Skeletal muscle tissue (tissue), 4 donors: Measurements from ENCODE around the gene LCN15. TPM values are rescaled to one million over a fixed set of nuclear protein-coding genes. Genes with fewer than 3 reads are reported as not detected.
"Not testable (repeated sequence)": the region's sequence is repeated elsewhere in the genome, so short reads cannot be mapped to it uniquely, and the experiment has no call there.

ENCODE experiments used
- H3K27ac ChIP-seq: one replicate; pipeline ENCODE4 v1.7.0; 2013; ENCODE audit warnings: mild to moderate bottlenecking, low read depth, low read length, inconsistent platforms
- H3K27me3 ChIP-seq, 3 donors: one replicate each; pipeline ENCODE4 v1.7.0; 2013; ENCODE audit warnings: low read length in 3 of 3; ENCODE audit not compliant: control insufficient read depth in 3 of 3, insufficient read depth in 3 of 3
- H3K36me3 ChIP-seq, 3 donors: one replicate each; pipeline ENCODE4 v1.7.0; 2013; ENCODE audit warnings: low read length in 3 of 3; ENCODE audit not compliant: control insufficient read depth in 3 of 3, insufficient read depth in 3 of 3
- H3K4me1 ChIP-seq, 3 donors: one replicate each; pipeline ENCODE4 v1.7.0; 2013; ENCODE audit warnings: low read length in 3 of 3, mild to moderate bottlenecking in 3 of 3; ENCODE audit not compliant: control insufficient read depth in 3 of 3, insufficient read depth in 3 of 3
- H3K4me3 ChIP-seq, 3 donors: one replicate each; pipeline ENCODE4 v1.7.0; 2013; ENCODE audit warnings: low read length in 3 of 3
- H3K9ac ChIP-seq, 3 donors: one replicate each; pipeline ENCODE4 v1.7.0; 2013; ENCODE audit warnings: low read length in 3 of 3, mild to moderate bottlenecking in 3 of 3, moderate library complexity in 2 of 3, low read depth in 1 of 3
- H3K9me3 ChIP-seq, 3 donors: one replicate each; pipeline ENCODE4 v1.7.0; 2013; ENCODE audit warnings: low read length in 3 of 3; ENCODE audit not compliant: control insufficient read depth in 3 of 3
- total RNA-seq: library from RNA; depleted of rRNA; stranded (reverse); fragments of >200 nt; gene quantifications from one replicate; pipeline ENCODE4 v1.2.3, GENCODE V29; 2014
- donor health status: Osteomylitis.

The LCN15 gene
- total RNA-seq, 1 donor from 2014 or later, result not detected

GRCh38 chr9:136763649-136764035 lies 676 bp downstream of the LCN15 start:
- H3K4me3 ChIP-seq, result no peak overlapping the region
- no peak overlapping the region for H3K9ac ChIP-seq
- H3K9me3 ChIP-seq, result no peaks in the 10 kb centered on the region
- peaks cover 0 to 4% (median 4%) of the 10 kb centered on the region in 3 donors for H3K4me1 ChIP-seq
- H3K27ac ChIP-seq, result no peak overlapping the region
- no peaks in the 10 kb centered on the region for H3K36me3 ChIP-seq
- peaks cover 9 to 18% (median 12%) of the 10 kb centered on the region in 3 donors for H3K27me3 ChIP-seq

DNA sequence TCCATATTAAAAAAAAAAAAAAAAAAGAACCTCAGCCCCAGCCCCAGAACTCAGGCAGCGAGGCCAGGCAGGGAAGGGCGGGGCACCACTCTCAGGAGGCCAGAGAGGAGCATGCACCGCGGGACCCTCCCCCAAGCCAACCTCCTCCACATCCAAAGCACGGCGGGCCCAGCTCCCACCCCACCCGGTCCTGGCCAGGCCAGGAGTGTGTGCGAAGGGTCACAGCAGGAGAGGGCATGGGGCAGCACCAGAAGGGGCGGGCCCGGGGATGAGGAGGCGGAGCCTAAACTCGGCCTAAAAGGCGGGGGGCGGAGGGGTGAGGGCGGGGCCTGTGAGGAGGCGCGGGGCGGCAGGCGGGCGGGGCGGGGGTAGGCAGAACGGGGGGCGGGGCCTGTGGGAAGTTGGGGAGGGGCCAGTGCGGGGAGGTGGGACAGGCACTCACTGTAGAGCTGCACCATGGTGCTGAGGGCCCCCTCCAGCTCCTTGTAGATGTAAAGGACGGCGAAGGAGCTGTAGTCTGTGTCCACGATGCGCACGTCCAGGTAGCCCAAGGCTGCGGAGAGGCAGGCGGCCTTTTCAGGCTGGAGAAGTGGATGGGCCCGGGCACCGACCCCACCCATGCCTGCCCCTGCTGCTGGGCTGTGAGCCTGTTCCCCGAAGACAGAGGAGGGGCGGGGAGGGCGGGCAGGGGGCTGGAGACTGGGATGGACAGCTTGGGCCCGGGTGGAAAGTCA lies 1.2 kb downstream of the LCN15 start:
- Histone ChIP-seq H3K9ac (no peak overlapping the region), H3K9me3 (no peaks in the 10 kb centered on the region), H3K27me3 (peaks cover 7 to 16% (median 11%) of the 10 kb centered on the region in 3 donors), H3K27ac (no peak overlapping the region), H3K4me3 (no peak overlapping the region), H3K36me3 (no peaks in the 10 kb centered on the region), H3K4me1 (peaks cover 4 to 9% (median 6%) of the 10 kb centered on the region in 3 donors)

DNA sequence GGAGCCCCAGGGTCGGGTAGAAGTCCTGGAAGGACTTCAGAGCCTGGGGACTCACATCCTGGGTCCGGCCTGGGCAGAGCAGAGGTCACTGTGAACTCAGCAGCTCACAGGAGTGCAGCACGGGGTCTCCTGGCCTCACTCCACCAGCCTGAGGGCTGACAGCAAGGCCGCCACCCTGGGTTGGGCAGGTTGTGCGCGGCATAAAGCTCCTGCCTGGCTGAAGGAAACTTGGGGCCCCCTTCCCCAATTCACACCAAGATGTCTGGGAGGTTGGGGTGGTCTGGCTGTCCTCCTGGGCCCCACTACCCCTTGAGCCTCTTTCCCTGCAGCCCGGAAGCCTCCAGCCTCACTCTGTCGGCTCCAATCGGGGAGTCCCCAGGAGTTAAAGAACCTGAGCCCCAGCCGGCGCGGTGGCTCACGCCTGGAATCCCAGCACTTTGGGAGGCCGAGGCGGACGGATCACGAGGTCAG lies 2.1 kb downstream of the LCN15 start:
- Histone ChIP-seq H3K9me3 (no peaks in the 10 kb centered on the region), H3K9ac (no peak overlapping the region), H3K27me3 (peaks cover 2 to 12% (median 6%) of the 10 kb centered on the region in 3 donors), H3K27ac (no peak overlapping the region), H3K4me1 (peaks cover 10 to 17% (median 15%) of the 10 kb centered on the region in 3 donors), H3K4me3 (no peak overlapping the region), H3K36me3 (no peaks in the 10 kb centered on the region)

GRCh38 chr9:136761545-136761981 lies 2.8 kb downstream of the LCN15 start:
- no peaks in the 10 kb centered on the region for H3K9me3 ChIP-seq
- no peaks in the 10 kb centered on the region for H3K36me3 ChIP-seq
- H3K4me1 ChIP-seq, result peaks cover 13 to 21% (median 17%) of the 10 kb centered on the region in 3 donors
- H3K27ac ChIP-seq, result no peak overlapping the region
- no peak overlapping the region for H3K4me3 ChIP-seq
- H3K27me3 ChIP-seq, result peaks cover 2 to 12% (median 6%) of the 10 kb centered on the region in 3 donors
- no peak overlapping the region for H3K9ac ChIP-seq

DNA sequence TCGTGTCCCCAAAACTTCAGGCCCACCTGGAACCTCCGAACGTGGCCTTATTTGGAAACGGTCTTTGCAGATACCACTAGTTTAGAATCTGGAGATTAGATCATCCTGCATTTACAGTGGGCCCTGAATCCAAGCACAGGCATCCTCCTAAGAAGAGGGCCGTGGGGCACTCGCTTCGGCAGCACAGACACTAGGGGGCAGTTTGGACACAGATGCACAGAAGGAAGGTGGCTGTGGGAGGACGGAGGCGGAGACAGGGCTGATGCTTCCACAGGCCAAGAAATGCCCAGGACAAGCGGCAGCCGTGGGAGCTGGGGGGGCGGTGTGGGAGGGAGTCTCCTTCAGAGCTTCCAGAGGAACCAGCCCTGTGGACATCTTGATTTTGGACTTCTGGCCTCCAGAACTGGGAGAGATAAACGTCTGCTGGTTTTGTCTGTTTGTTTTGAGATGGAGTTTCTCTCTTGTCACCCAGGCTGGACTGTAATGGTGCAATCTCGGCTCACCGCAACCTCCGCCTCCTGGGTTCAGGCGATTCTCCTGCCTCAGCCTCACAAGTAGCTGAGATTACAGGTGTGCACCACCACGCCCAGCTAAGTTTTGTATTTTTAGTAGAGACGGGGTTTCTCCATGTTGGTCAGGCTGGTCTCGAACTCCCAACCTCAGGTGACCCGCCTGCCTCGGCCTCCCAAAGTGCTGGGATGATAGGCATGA lies 3.3 kb downstream of the LCN15 start:
- not testable (repeated sequence) for H3K27ac ChIP-seq, H3K9ac ChIP-seq, H3K4me3 ChIP-seq, H3K36me3 ChIP-seq, H3K9me3 ChIP-seq
- Histone ChIP-seq H3K27me3 (peaks cover 2 to 12% (median 6%) of the 10 kb centered on the region in 3 donors), H3K4me1 (peaks cover 13 to 22% (median 16%) of the 10 kb centered on the region in 3 donors)

- Histone ChIP-seq H3K9ac (no peak overlapping the region), H3K4me3 (no peak overlapping the region), H3K27me3 (peaks cover 2 to 12% (median 6%) of the 10 kb centered on the region in 3 donors), H3K4me1 (peaks cover 13 to 22% (median 15%) of the 10 kb centered on the region in 3 donors), H3K27ac (no peak overlapping the region), H3K36me3 (no peaks in the 10 kb centered on the region), H3K9me3 (peaks cover 2 to 9% (median 8%) of the 10 kb centered on the region in 3 donors)
These were observed 3.9 kb downstream of the LCN15 start for GRCh38 chr9:136760424-136760823.

- H3K36me3 ChIP-seq, result no peaks in the 10 kb centered on the region
- H3K27me3 ChIP-seq, result peaks cover 2 to 12% (median 6%) of the 10 kb centered on the region in 3 donors
- H3K27ac ChIP-seq, result no peak overlapping the region
- H3K9me3 ChIP-seq, result peaks cover 2 to 9% (median 8%) of the 10 kb centered on the region in 3 donors
- H3K9ac ChIP-seq, result no peak overlapping the region
- peaks cover 13 to 22% (median 15%) of the 10 kb centered on the region in 3 donors for H3K4me1 ChIP-seq
- H3K4me3 ChIP-seq, result no peak overlapping the region
These were observed 4.6 kb downstream of the LCN15 start for GRCh38 chr9:136759436-136760325.

DNA sequence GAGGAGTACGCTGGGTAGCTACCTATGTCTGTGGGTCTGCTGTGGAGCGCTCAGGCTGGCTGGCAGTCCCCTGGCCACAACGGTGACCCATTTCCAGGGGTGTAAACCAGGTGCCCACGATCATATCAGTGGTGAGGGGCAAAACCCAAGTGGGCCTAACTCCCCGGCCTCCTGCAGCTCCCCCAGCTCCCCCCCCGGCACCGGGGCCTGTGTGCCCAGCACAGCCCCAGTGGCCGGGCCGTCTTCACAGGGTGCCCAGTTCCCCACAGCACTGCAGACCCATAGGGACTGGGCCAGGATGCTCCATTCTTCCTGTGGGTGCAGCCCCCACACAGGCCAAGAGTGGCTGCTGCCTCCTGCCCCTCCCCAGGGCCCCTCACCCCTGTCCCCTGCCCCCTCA lies 5.3 kb downstream of the LCN15 start:
- Histone ChIP-seq H3K4me1 (peaks cover 13 to 22% (median 15%) of the 10 kb centered on the region in 3 donors), H3K27ac (no peak overlapping the region), H3K4me3 (no peak overlapping the region), H3K9ac (no peak overlapping the region), H3K9me3 (peaks cover 2 to 9% (median 8%) of the 10 kb centered on the region in 3 donors), H3K36me3 (no peaks in the 10 kb centered on the region), H3K27me3 (peaks cover 2 to 8% (median 6%) of the 10 kb centered on the region in 3 donors)

DNA sequence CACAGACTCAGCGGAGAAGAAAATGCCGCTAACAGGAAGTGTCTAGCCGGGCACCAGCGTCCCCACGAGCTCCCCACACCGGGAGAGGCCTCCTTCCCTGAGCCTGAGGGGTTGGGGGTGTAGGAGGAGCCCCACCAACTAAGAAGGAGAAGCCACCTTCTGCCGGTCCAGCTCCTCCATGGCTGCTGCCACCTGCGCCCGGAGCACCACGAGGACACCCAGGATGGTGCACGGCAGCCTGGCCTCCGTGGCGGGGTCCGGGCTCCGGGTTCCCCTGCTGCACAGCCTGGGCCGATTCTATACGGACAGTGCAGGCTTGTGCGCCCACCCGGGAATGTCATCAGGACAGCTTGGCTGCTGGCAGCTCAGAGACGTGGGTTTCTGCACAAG lies 6.6 kb downstream of the LCN15 start:
- peaks cover 13 to 22% (median 15%) of the 10 kb centered on the region in 3 donors for H3K4me1 ChIP-seq
- H3K36me3 ChIP-seq, result no peaks in the 10 kb centered on the region
- peak overlapping the region; percentile 65 for H3K27ac ChIP-seq
- H3K9ac ChIP-seq, result peak overlapping the region; percentile 72 to 76 (median 74)
- peak overlapping the region; percentile 54 to 67 (median 58) for H3K4me3 ChIP-seq
- peaks cover 2 to 9% (median 8%) of the 10 kb centered on the region in 3 donors for H3K9me3 ChIP-seq
- H3K27me3 ChIP-seq, result peaks cover 0 to 3% (median 2%) of the 10 kb centered on the region in 3 donors
